HG03439 (cell line): ENCODE measurements around the gene FAM236C.
"Not testable (repeated sequence)": the region's sequence is repeated elsewhere in the genome, so short reads cannot be mapped to it uniquely, and the experiment has no call there.

Experiments
- ATAC-seq: cut with Tn5 transposase; IDR thresholded peaks from one replicate; pipeline ENCODE4 v1.9.1; 2021; ENCODE audit warnings: mild to moderate bottlenecking, moderate library complexity; ENCODE audit not compliant: unreplicated experiment

Gene FAM236C

DNA sequence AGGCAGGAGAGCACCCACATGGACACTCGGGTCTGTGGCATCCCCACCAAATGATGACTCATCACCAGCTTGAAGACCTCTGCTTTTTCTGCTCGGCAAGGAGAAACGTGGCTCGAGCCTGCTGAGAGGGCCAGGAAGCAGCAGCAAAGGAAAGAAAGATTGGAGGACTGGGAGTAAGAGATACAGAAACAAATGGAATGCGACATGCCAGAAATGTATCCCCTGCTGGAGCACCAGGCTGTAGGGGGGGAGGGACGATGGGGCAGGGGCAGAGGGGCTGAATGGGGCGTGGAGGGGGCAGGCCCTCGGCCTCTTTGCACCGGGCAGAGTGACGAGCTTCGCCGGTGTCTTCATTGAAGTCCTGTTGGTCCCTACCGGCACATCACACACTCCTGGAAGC, at the start of gene FAM236C:
Gene FAM236C (plus strand): TSS at position 301 of the 400 bp plus-strand sequence. CDS start 100 bp downstream, outside the sequence.
- not testable (repeated sequence) for ATAC-seq

DNA sequence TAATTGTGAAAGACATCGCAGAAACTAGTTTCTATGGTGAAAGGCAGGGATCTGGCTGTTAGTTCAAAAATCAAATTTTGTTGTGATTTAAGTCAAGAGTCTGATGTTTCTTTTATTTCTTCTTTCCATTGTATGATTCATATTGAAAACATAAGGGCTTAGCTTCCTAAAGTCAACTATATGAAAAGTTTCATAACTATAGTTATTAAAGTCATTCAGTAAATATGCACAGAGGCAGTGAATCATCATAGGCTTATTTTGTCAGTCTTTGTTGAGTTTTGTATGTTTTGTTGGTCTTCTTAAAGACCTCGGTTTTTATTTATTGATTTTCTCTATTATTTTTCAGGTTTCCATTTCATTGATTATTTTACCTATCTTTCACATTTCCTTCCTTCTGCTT, 29.5 kb upstream of the FAM236C start:
- ATAC-seq: not testable (repeated sequence)

DNA sequence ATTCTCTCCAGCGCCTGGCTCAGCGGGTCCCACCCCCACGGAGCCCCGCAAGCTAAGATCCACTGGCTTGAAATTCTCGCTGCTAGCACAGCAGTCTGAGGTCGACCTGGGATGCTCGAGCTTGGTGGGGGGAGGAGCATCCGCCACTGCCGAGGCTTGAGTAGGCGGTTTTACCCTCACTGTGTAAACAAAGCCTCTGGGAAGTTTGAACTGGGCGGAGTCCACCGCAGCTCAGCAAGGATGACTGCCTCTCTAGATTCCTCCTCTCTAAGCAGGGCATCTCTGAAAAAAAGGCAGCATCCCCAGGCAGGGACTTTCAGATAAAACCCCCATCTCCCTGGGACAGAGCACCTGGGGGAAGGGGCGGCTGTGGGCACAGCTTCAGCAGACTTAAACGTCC, 22.7 kb upstream of the FAM236C start:
- not testable (repeated sequence) for ATAC-seq

DNA sequence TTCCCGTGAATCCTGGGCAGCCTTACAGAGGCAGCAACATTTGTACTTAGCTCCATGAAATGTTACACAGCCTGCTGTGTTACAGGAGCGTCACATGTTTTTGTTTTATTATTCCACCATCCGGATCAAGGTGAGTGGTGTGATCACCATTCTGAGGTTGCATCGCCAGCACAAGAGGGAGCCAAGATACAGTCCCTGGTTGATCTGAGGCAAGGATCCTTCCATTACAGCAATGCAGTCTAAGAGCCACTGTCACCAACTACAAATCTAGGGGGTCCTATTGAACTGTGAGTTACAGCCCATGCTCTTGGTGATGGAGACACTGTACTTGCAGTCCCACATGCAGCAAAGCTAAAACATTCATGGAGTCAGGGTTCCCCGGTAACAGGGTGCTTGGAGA, 3.7 kb downstream of the FAM236C start:
- not testable (repeated sequence) for ATAC-seq

DNA sequence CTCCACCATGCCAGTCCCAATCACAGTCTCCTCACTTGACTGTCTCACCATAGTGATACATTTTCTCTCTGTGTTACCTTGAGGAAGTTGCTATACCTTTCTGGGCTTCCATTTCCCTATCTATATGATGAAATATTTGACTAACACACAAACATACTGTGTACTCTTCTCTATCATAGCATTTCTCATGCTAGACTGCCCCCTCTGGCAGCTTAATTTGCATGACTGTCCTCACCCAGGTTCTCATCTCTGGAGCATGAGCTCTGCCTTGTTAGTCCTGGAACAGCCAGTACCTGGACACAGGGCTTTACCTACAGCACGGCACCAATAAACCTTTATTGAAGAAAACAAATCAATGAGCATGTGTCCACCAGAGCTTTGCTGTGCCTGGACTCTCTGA, 19.9 kb downstream of the FAM236C start:
- ATAC-seq: not testable (repeated sequence)

DNA sequence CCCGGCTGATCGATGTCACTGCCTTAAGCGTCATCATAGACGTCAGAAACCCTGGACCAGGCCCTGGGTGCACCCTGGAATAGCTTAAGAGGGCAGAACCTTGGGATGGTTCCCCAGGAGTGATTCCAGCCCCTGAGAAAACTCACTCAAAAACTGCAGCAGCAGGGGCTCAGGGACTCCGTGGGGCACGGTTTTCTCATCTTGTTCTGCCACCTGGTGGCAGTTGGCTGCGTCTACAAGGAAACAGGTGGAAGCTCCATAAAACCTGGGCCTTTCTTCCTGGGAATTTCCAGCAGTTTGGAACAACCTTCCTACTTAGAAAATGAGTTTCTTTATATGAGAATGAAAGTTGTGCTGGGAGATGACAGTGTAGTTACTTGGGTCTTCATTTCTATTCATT, 24.0 kb downstream of the FAM236C start:
- not testable (repeated sequence) for ATAC-seq

DNA sequence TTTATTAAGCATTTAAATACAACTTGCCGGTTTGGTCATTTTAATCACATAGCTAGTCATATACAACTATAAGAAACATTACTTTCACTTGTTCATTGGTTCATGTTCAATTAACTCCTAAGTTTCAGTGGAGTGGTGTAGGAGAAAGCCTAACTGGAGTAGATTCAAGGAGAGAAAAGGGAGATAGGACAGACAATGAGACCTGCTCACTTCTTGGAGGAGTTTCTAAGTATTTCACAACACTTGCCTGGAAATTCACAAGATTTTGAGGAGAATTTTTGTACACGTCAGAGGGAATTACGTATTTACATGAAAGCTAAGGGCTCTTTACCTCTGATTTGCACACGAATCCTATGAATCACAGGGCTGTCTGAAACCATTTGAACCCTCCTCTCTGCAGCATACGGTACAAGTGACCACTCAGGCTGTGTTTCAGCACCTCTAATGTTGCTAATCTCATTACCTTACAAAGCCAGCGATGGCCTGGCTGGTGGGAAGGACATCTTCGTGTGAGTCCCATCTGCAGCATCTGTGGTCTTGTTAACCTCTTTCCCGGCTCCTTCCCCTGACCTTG, 24.6 kb downstream of the FAM236C start:
- ATAC-seq: not testable (repeated sequence)

DNA sequence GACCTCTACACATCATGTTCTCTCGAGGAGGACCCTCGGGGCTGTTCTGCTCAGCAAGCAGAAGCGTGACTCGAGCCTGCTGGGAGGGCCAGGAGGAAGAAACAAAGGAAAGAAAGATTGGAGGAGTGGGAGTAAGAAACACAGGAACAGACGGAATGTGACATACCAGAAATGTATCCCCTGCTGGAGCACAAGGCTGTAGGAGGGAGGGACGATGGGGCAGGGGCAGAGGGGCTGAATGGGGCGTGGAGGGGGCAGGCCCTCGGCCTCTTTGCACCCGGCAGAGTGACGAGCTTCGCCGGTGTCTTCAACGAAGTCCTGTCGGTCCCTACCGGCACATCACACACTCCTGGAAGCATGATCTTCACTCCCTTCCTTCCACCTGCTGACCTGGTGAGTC, 25.5 kb downstream of the FAM236C start, which contains the start of gene FAM236A:
Gene FAM236A (plus strand): TSS at position 301 of the 400 bp plus-strand sequence. CDS start 57 bp downstream, at position 358.
- not testable (repeated sequence) for ATAC-seq

DNA sequence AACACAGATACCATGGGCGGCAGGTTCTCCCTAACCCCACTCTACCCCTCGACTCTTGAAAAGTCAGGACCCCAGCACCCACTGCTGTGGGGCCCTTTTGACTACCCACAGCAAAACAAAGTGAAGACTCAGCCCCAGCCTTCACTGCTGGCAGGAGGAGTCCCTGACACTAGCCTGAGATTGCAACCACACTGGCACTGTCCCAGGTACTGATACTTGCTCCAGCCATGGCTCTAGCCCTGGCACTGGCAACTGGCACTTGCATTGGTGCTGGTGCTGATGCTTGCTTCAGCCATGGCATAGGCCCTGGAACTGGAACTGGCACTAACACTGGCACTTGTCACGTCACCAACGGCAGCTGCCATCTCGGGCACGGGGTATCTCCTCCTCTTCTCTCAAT, 29.9 kb downstream of the FAM236C start:
- ATAC-seq: not testable (repeated sequence)

DNA sequence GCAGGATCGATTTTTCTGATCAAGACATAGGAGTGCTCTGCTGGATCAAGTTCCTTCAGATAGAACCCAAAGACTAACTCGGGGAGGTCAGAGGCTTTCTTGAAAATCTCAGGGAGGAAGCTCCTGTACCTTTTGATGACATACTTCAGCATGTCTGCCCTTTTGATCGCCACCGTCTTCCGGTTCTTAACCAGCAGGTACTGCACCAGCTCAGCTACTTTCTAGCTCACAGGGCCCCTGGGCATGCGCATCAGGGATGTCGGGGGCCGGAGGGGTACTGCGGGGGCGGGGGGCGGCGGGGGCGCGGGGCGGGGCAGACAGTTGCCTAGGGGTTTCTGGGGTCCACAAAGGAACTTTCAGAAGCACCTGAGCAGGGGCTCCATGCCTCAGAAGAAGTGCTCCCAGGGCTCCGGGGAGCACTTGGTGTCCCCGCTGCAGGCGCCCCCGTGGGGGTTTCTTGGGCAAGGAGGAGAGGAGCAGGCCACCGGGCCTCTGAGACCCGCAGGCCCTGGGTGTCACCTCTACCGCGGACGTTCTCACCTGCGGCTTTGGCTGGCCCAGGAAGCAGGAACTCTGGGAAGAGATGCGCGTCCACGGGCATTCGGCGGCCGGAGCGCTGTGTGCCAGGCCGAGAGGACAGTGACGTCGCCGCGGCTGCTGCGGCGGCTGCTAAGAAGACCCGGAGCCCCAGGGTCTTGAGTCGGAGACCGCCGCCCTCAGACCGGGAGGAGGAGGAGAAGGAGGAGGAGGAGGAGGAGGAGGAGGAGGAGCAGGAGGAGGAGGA, 30.8 kb downstream of the FAM236C start:
- ATAC-seq: peak; percentile 73

DNA sequence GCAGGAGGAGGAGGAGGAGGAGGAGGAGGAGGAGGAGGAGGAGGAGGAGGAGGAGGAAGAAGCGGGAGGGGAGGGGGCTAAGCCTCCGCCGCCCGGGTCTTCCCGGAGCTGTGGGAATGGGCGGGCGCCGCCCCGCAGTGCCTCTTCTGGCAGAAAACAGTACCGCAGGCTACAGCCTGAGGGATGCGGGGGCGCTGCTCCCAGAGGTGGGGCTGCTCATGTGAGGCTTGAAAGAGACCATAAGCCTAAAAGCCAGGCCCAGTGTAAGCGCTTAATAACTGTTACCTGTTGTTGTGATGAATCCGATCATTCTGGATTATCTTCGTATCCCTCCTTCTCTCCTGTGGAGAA, 31.4 kb downstream of the FAM236C start, which contains the start of gene DMRTC1:
Gene DMRTC1 (minus strand): TSS at position 19 of the 351 bp plus-strand sequence. CDS start 68,143 bp downstream, outside the sequence.
- peak; percentile 74 for ATAC-seq

DNA sequence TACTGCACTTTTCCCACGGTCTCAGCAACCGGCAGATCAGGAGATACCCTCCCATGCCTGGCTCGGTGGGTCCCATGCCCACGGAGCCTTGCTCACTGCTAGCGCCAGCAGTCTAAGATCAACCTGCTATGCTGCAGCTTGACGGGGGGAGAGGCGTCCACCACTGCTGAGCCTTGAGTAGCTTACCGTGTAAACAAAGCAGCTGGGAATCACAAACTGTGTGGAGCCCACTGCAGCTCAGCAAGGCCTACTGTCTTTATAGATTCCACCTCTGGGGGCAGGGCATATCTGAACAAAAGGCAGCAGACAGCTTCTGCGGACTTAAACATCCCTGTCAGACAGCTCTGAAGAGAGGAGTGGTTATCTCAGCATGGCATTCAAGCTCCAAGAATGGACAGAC, 47.6 kb downstream of the FAM236C start:
- not testable (repeated sequence) for ATAC-seq
